AG04449 (cell line): ENCODE measurements around the gene AIG1.
"Not testable (repeated sequence)": the region's sequence is repeated elsewhere in the genome, so short reads cannot be mapped to it uniquely, and the experiment has no call there.

Source experiments
- CTCF ChIA-PET: fragments of 350-600 bp; formaldehyde crosslinking; extraction: SDS; loops from one replicate; lab custom pipeline; 2021; ENCODE audit warnings: antibody characterized with exemption; lab: Yijun Ruan, JAX
- POLR2A ChIA-PET: fragments of 400-600, 350-600 bp; formaldehyde crosslinking; extraction: SDS; loops from one replicate; lab custom pipeline; 2020; ENCODE audit warnings: antibody characterized with exemption, inconsistent platforms; lab: Yijun Ruan, JAX
- DNase-seq: peaks from one replicate; pipeline ENCODE4 v3.0.0-alpha.2; 2010; ENCODE audit warnings: low read depth, low spot score
- H3K4me3 ChIP-seq: 2 replicates; pipeline ENCODE4 v1.5.1; 2011; ENCODE audit warnings: low read depth, mild to moderate bottlenecking, control low read depth, low read length
- TF ChIP-seq, protein P1 (sequence below): IDR thresholded peaks from one replicate; pipeline ENCODE4 v1.5.1; 2011; ENCODE audit warnings: mild to moderate bottlenecking, moderate library complexity, low read length, control low read depth, inconsistent platforms; ENCODE audit not compliant: insufficient read depth; ENCODE audit errors: missing control alignments

The AIG1 gene

DNA sequence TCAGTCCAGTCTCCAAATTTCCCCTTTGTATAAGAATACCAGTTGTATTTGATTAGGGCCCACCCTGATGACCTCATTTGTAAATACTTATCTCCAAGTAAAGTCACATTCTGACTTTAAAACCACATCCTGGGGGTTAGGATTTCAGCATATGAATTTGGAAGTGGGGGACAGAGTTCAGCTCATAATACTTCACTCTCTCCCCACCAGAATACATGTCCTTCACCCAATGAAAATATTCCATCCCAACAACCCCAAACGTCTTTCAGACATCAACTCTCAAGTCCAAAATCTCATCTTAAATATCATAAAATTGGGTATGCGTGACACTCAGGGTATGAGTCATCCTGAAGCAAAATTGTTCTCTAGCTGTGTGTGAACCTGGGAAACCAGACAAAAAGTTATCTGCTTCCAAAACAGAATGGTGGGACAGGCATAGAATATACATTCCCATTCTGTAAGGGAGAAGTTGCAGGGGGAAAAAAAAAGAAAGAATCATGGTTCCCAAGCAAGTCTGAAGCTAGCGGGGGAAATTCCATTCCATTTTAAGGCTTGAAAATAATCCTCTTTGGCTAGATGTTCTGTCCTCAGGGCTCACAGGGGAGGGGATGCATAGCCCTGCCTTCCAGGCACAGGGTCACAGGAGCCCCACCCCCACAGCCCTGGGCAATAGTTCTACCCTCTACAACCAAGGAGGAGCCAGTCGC lies 275.9 kb downstream of the AIG1 start:
- H3K4me3 ChIP-seq: no peak overlapping the region
- no peak for DNase-seq
- ChIA-PET POLR2A (no interaction called here), CTCF (interaction anchor here (0.8 to 0.9 kb wide), 2 partner anchors 9 to 586 kb away, joined by 4 read pairs; no protein-coding TSS in a partner anchor)
- TF ChIP-seq, protein P1, sequence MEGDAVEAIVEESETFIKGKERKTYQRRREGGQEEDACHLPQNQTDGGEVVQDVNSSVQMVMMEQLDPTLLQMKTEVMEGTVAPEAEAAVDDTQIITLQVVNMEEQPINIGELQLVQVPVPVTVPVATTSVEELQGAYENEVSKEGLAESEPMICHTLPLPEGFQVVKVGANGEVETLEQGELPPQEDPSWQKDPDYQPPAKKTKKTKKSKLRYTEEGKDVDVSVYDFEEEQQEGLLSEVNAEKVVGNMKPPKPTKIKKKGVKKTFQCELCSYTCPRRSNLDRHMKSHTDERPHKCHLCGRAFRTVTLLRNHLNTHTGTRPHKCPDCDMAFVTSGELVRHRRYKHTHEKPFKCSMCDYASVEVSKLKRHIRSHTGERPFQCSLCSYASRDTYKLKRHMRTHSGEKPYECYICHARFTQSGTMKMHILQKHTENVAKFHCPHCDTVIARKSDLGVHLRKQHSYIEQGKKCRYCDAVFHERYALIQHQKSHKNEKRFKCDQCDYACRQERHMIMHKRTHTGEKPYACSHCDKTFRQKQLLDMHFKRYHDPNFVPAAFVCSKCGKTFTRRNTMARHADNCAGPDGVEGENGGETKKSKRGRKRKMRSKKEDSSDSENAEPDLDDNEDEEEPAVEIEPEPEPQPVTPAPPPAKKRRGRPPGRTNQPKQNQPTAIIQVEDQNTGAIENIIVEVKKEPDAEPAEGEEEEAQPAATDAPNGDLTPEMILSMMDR: no peak

DNA sequence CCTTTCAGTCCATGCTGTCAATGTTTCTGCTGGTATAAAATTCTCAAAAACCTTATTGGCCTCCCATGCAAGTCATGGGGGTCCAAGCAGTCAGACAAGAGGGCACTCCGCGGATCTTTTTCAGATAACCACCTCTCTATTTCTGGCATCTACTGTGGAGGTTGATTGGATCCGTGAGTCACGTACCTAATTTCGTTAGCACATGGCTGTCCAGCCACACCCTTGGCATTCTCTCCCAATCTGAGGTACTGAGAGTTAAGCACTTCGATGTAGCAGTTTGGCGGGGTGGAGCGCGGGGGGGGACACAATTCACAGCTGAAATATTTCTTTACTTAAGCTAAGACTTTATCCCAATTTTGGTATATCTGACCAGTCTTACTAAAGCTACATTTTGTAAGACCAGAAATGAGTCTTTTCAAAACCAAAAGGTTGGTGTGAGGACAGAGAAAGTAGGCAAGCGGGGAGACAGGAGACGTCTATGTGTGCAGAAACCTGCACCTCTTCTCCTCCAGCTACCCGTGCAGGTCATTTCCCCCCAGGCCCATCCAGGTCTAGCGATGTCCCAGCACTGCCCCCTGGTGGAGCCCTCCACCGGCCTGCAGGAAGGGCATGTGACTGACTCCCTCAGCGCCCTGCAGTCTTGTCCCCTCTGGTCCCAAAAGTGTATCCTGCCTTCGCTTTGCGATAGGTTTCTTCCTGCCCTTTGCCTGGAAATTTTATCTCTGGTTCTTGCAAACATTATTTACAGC lies 276.7 kb downstream of the AIG1 start:
- no peak overlapping the region for H3K4me3 ChIP-seq
- TF ChIP-seq, protein P1: peak; percentile 34
- POLR2A ChIA-PET: no interaction called here
- DNase-seq: no peak
- CTCF ChIA-PET: interaction anchor here (0.8 to 0.9 kb wide), 3 partner anchors 9 to 587 kb away, joined by 3 to 4 read pairs (median 4); no protein-coding TSS in a partner anchor

GRCh38 chr6:143339223-143339622 lies 278.5 kb downstream of the AIG1 start:
- no peak for DNase-seq
- CTCF ChIA-PET: interaction anchor here (1.5 kb wide), 1 partner anchor 88 kb away, joined by 3 read pairs; no protein-coding TSS in a partner anchor
- POLR2A ChIA-PET: no interaction called here

GRCh38 chr6:143345477-143345876 lies 284.8 kb downstream of the AIG1 start:
- CTCF ChIA-PET: interaction anchor here (1.5 kb wide), 1 partner anchor 8 kb away, joined by 4 read pairs; no protein-coding TSS in a partner anchor
- DNase-seq, H3K4me3 ChIP-seq, POLR2A ChIA-PET: not testable (repeated sequence)

More at GRCh38 chr6:143339223-143339622, 278.5 kb downstream of the AIG1 start:
- no peak overlapping the region for H3K4me3 ChIP-seq
- TF ChIP-seq, protein P1: no peak

GRCh38 chr6:143346004-143346403 lies 285.3 kb downstream of the AIG1 start:
- CTCF ChIA-PET: interaction anchor here (1.5 kb wide), 1 partner anchor 9 kb away, joined by 4 read pairs; no protein-coding TSS in a partner anchor
- no peak for DNase-seq
- POLR2A ChIA-PET: no interaction called here
- H3K4me3 ChIP-seq: no peak overlapping the region
- TF ChIP-seq, protein P1: no peak

DNA sequence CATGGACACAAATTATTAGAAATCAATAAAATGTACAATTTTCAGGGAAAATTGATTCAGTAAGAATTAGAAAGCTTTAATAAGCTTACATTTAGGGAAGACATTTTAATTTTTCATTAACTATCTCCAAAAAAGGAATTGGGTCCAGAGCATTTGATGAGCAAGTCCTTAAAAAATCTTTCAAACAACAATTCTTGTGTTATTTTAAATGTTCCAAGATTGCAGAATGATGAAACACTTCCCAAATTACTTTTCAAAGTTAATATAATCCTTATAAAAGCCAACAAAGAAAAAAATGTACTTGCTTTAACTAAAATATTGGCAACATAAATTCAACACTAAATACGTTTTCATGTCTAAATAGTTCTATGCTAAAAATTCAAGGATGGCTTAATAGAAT lies 287.8 kb downstream of the AIG1 start:
- DNase-seq: no peak
- POLR2A ChIA-PET: no interaction called here
- no peak overlapping the region for H3K4me3 ChIP-seq
- CTCF ChIA-PET: no interaction called here
- TF ChIP-seq, protein P1: no peak
